HG03097 (cell line): ENCODE measurements around the gene TMTC2.

Source experiments
- ATAC-seq: cut with Tn5 transposase; IDR thresholded peaks from one replicate; pipeline ENCODE4 v1.9.1; 2021; ENCODE audit not compliant: unreplicated experiment, low FRiP score

Gene TMTC2

GRCh38 chr12:83046019-83046418, 359.3 kb downstream of the TMTC2 start:
- no peak for ATAC-seq

- ATAC-seq: no peak
Measured at GRCh38 chr12:83049306-83049705, 362.6 kb downstream of the TMTC2 start.

GRCh38 chr12:83052890-83053541, 366.3 kb downstream of the TMTC2 start:
- no peak for ATAC-seq

- no peak for ATAC-seq
Measured at GRCh38 chr12:83057436-83057835, 370.7 kb downstream of the TMTC2 start.

- ATAC-seq: no peak
Measured at GRCh38 chr12:83059107-83059506, 372.4 kb downstream of the TMTC2 start.

- no peak for ATAC-seq
Measured at GRCh38 chr12:83065562-83065961, 378.9 kb downstream of the TMTC2 start.

- ATAC-seq: peak; percentile 76
Measured at GRCh38 chr12:83067981-83068380, 381.3 kb downstream of the TMTC2 start.

GRCh38 chr12:83074358-83074894, 387.7 kb downstream of the TMTC2 start:
- ATAC-seq: no peak

GRCh38 chr12:83075471-83075870, 388.8 kb downstream of the TMTC2 start:
- ATAC-seq: no peak

- ATAC-seq: no peak
Measured at GRCh38 chr12:83077041-83077440, 390.3 kb downstream of the TMTC2 start.

- no peak for ATAC-seq
Measured at GRCh38 chr12:83082690-83083276, 396.1 kb downstream of the TMTC2 start.

GRCh38 chr12:83083616-83084015, 396.9 kb downstream of the TMTC2 start:
- no peak for ATAC-seq

- ATAC-seq: no peak
Measured at GRCh38 chr12:83084516-83085234, 398.0 kb downstream of the TMTC2 start.

GRCh38 chr12:83086023-83086422, 399.3 kb downstream of the TMTC2 start:
- no peak for ATAC-seq

GRCh38 chr12:83089575-83089974, 402.9 kb downstream of the TMTC2 start:
- ATAC-seq: no peak

- ATAC-seq: no peak
Measured at GRCh38 chr12:83092129-83092528, 405.4 kb downstream of the TMTC2 start.

- ATAC-seq: no peak
Measured at GRCh38 chr12:83092606-83093005, 405.9 kb downstream of the TMTC2 start.

- ATAC-seq: no peak
Measured at GRCh38 chr12:83093426-83093825, 406.7 kb downstream of the TMTC2 start.

GRCh38 chr12:83097643-83098342, 411.1 kb downstream of the TMTC2 start:
- ATAC-seq: no peak

- no peak for ATAC-seq
Measured at GRCh38 chr12:83099436-83099835, 412.7 kb downstream of the TMTC2 start.

- no peak for ATAC-seq
Measured at GRCh38 chr12:83102499-83102898, 415.8 kb downstream of the TMTC2 start.
